Heart left ventricle (tissue), 13 donors: ENCODE data around the gene FPR1.

Source experiments
- CTCF ChIP-seq, 12 donors: fragments of 200-600 bp; sonication (generic) in 4 of 12; IDR thresholded peaks; one replicate each; pipeline versions ENCODE4 v1.5.0 to v1.8.0; 2018 to 2022; ENCODE audit warnings: antibody characterized with exemption in 12 of 12, mild to moderate bottlenecking in 5 of 12
- POLR2A ChIP-seq, 2 donors: fragments of 450-650 bp; IDR thresholded peaks; one replicate each; pipeline ENCODE4 v1.6.1; 2017; ENCODE audit warnings: antibody characterized with exemption in 2 of 2, mild to moderate bottlenecking in 2 of 2, moderate library complexity in 2 of 2
- donor health status: ischemic (EF 13 %, LVEDD 7.1; RV severe dilation, severe dysfunction).
- donor health status: DM: no; HTN: yes; CAD: no.
- donor health status: DM: no; HTN: no; CAD: no.
- donor health status: ischemic (EF 25% LVEDD 6.9; RV normal size, moderate dysfunction).
- donor health status: ischemic (EF 25% LVEDD 5.7; RV mildly dilated, moderate dysfunction).
- donor health status: ischemic (EF 35%, LVEDD 5.7; RV mildly dilated, moderate dysfunction).
- donor health status: nonischemic (EF 11% LVEDD 7.7; RV severe dilation, severe dysfunction).
- donor health status: DM: yes; HTN: yes; CAD: no.
- donor health status: PGD.
- donor health status: ischemic (EF 29% LVEDD 5.4; RV normal size, mild dysfunction).
- donor health status: nonischemic (EF 23%, LVEDD 6.1; RV moderate dilation, normal function).

DNA sequence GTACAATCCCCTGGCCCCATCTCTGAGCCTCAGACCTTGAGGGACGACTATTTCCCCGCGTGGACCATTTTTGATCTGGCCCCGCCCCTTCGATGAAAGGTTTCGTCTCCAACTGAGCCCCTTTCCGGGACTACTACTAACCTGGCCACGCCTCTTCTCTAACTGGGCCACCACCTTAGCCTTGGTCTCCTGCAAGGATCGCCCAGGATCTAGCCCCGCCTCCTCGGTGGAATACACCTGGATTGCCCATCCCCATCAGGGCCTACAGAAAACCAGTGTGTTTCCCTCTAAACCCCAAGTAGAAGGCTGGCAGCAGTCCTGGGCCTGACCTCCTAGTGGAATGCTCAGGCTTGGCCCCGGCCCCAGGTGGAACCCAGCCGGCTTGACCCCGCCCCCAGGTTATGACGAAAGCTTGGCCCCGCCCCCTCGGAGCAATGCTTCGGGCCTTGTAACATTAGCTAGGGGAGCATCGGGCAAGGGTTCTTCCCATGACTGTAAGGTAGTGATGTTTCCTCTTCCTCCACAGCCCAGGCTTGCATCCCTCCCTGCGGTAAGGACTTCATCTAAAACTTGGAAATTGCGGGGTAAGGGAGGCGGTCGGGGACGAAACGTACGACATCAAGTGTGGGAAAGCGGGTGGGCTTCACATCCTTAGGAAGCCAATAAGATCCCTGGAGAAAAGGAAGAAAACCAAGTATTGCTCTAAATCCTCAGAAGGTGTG is 49.4 kb downstream of the FPR1 start:
- TF ChIP-seq CTCF (IDR thresholded peaks at IDR 0.05): no peak
- no peak for TF ChIP-seq POLR2A (IDR thresholded peaks at IDR 0.05)
